Left ventricle myocardium inferior (tissue), 1 donor: ENCODE measurements around the gene AXL. TPM values are rescaled to one million over a fixed set of nuclear protein-coding genes. Genes with fewer than 3 reads are reported as not detected.

Experiments used
- DNase-seq: peaks from one replicate; pipeline ENCODE4 v3.0.0-alpha.2; 2020
- H3K27ac ChIP-seq: fragments of 200-600 bp; replicated peaks from 2 replicates; pipeline ENCODE4 v1.8.0; 2021
- H3K27me3 ChIP-seq: fragments of 200-600 bp; 2 replicates; pipeline ENCODE4 v1.8.0; 2021; ENCODE audit warnings: low read depth
- H3K36me3 ChIP-seq: fragments of 200-600 bp; 2 replicates; pipeline ENCODE4 v1.8.0; 2021
- H3K4me1 ChIP-seq: fragments of 200-600 bp; 2 replicates; pipeline ENCODE4 v1.8.0; 2021
- H3K4me3 ChIP-seq: fragments of 200-600 bp; 2 replicates; pipeline ENCODE4 v1.8.0; 2021; ENCODE audit warnings: mild to moderate bottlenecking, moderate library complexity
- H3K9me3 ChIP-seq: fragments of 200-600 bp; replicated peaks from 2 replicates; pipeline ENCODE4 v1.8.0; 2021
- CTCF ChIP-seq: fragments of 200-600 bp; IDR thresholded peaks from 2 replicates; pipeline ENCODE4 v1.8.0; 2021; ENCODE audit warnings: antibody characterized with exemption, mild to moderate bottlenecking, borderline replicate concordance
- intact Hi-C: fragments of 100-400 bp; cut with micrococcal nuclease; formaldehyde crosslinking; loops from one replicate; pipeline ENCODE4 v1.11.0; 2022
- total RNA-seq: library from RNA; stranded (reverse); fragmentation: NEBNext Ultra II Directional; extraction: Animal tissue kit (Norgen Biotek cat#: 25700); gene quantifications from one replicate; pipeline ENCODE4 v1.2.1, GENCODE V29; 2021
- donor health status: DM: no; HTN: yes; CAD: no; lungs with severe emphysema.

The AXL gene
- total RNA-seq, 1 donor from 2014 or later = 13.6 TPM

- peaks cover 29% of the 10 kb centered on the region for H3K4me1 ChIP-seq
- TF ChIP-seq CTCF = no peak
- no peak for DNase-seq
- H3K27me3 ChIP-seq = peaks cover 41% of the 10 kb centered on the region
- intact Hi-C loops = no loop called here
- no peaks in the 10 kb centered on the region for H3K9me3 ChIP-seq
- peak overlapping the region; percentile 91 for H3K27ac ChIP-seq
- peak overlapping the region; percentile 73 for H3K4me3 ChIP-seq
- H3K36me3 ChIP-seq = no peaks in the 10 kb centered on the region
Measured at GRCh38 chr19:41218249-41218614, 791 bp upstream of the AXL start.

GRCh38 chr19:41219924-41220567 is 1.0 kb downstream of the AXL start:
- intact Hi-C loops = no loop called here
- DNase-seq = peak; percentile 50
- no peak for TF ChIP-seq CTCF
- H3K27me3 ChIP-seq = peaks cover 41% of the 10 kb centered on the region
- H3K9me3 ChIP-seq = no peaks in the 10 kb centered on the region
- peaks cover 29% of the 10 kb centered on the region for H3K4me1 ChIP-seq
- peak overlapping the region; percentile 91 for H3K27ac ChIP-seq
- H3K4me3 ChIP-seq = peak overlapping the region; percentile 73
- H3K36me3 ChIP-seq = no peaks in the 10 kb centered on the region

GRCh38 chr19:41220811-41221210 is 1.8 kb downstream of the AXL start:
- intact Hi-C loops = no loop called here
- DNase-seq = no peak
- Histone ChIP-seq H3K27me3 (peaks cover 40% of the 10 kb centered on the region), H3K9me3 (no peaks in the 10 kb centered on the region), H3K36me3 (no peaks in the 10 kb centered on the region), H3K4me1 (peaks cover 32% of the 10 kb centered on the region), H3K4me3 (peak overlapping the region; percentile 73), H3K27ac (peak overlapping the region; percentile 91)
- TF ChIP-seq CTCF = no peak

- intact Hi-C loops = no loop called here
- Histone ChIP-seq H3K36me3 (no peaks in the 10 kb centered on the region), H3K27me3 (peaks cover 41% of the 10 kb centered on the region), H3K4me3 (no peak overlapping the region), H3K27ac (peak overlapping the region; percentile 12), H3K9me3 (no peaks in the 10 kb centered on the region), H3K4me1 (peaks cover 40% of the 10 kb centered on the region)
- DNase-seq = no peak
- no peak for TF ChIP-seq CTCF
Measured at GRCh38 chr19:41221514-41222205, 2.6 kb downstream of the AXL start.

- TF ChIP-seq CTCF = no peak
- H3K27me3 ChIP-seq = peaks cover 38% of the 10 kb centered on the region
- intact Hi-C loops = no loop called here
- H3K4me3 ChIP-seq = no peak overlapping the region
- H3K36me3 ChIP-seq = no peaks in the 10 kb centered on the region
- no peak for DNase-seq
- peaks cover 45% of the 10 kb centered on the region for H3K4me1 ChIP-seq
- H3K9me3 ChIP-seq = no peaks in the 10 kb centered on the region
- H3K27ac ChIP-seq = no peak overlapping the region
Measured at GRCh38 chr19:41222240-41222639, 3.2 kb downstream of the AXL start.
